ENCODE data around the gene ZGPAT.

Gene ZGPAT

GRCh38 chr20:63782051-63782471 is 74.2 kb downstream of the ZGPAT start:
- no peak for DNase-seq
- Mint-ChIP-seq H3K9me3 (no peaks in the 10 kb centered on the region), H3K36me3 (ENCODE audit: low read depth) (peaks cover 35% of the 10 kb centered on the region), H3K27me3 (ENCODE audit: low read depth, poor library complexity) (peaks cover 8% of the 10 kb centered on the region), H3K27ac (no peak overlapping the region), H3K4me3 (no peak overlapping the region), H3K4me1 (peaks cover 9% of the 10 kb centered on the region)
- TF ChIP-seq CTCF (IDR thresholded peaks at IDR 0.05) = no peak

- peak overlapping the region; percentile 51 for H3K27ac Mint-ChIP-seq
- peaks cover 8% of the 10 kb centered on the region for H3K27me3 Mint-ChIP-seq (ENCODE audit: low read depth, poor library complexity)
- peaks cover 30% of the 10 kb centered on the region for H3K36me3 Mint-ChIP-seq (ENCODE audit: low read depth)
- no peak for DNase-seq
- no peaks in the 10 kb centered on the region for H3K9me3 Mint-ChIP-seq
- no peak for TF ChIP-seq CTCF (IDR thresholded peaks at IDR 0.05)
- H3K4me3 Mint-ChIP-seq = no peak overlapping the region
- H3K4me1 Mint-ChIP-seq = peaks cover 8% of the 10 kb centered on the region
These were observed 74.7 kb downstream of the ZGPAT start for GRCh38 chr20:63782521-63782971.

GRCh38 chr20:63783970-63784369 is 76.1 kb downstream of the ZGPAT start:
- Mint-ChIP-seq H3K4me1 (peaks cover 13% of the 10 kb centered on the region), H3K27me3 (ENCODE audit: low read depth, poor library complexity) (peaks cover 8% of the 10 kb centered on the region), H3K9me3 (no peaks in the 10 kb centered on the region), H3K36me3 (ENCODE audit: low read depth) (peaks cover 27% of the 10 kb centered on the region), H3K4me3 (no peak overlapping the region), H3K27ac (peak overlapping the region; percentile 36)
- no peak for TF ChIP-seq CTCF (IDR thresholded peaks at IDR 0.05)
- no peak for DNase-seq

DNA sequence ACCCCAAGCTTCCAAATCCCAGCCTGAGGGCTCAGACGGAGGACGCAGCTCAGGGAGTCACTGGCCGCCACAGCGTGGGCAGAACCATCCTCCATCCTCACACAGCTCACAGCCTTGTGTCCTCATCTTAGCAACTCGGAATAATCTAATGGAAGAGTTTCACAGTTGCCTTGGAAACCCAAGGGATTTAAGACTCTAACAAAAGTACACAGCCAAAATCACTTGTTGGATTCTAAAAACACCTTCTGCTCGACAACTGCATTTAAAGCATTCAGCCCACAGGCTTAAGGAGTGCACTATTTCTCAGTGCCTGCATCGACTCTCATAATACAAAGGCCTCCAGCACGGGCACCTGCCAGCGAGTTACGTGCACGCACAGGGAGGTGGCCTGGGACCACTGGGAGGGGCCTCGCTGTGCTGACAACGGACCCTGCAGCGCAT is 77.9 kb downstream of the ZGPAT start:
- peaks cover 8% of the 10 kb centered on the region for H3K27me3 Mint-ChIP-seq (ENCODE audit: low read depth, poor library complexity)
- peaks cover 13% of the 10 kb centered on the region for H3K4me1 Mint-ChIP-seq
- H3K27ac Mint-ChIP-seq = peak overlapping the region; percentile 51
- no peak overlapping the region for H3K4me3 Mint-ChIP-seq
- H3K9me3 Mint-ChIP-seq = no peaks in the 10 kb centered on the region
- H3K36me3 Mint-ChIP-seq (ENCODE audit: low read depth) = peaks cover 27% of the 10 kb centered on the region
- no peak for DNase-seq
- TF ChIP-seq CTCF (IDR thresholded peaks at IDR 0.05) = no peak
